Cardiac muscle cell (in vitro differentiated cells and primary cell): ENCODE measurements around the gene TESPA1. TPM values are rescaled to one million over a fixed set of nuclear protein-coding genes. Genes with fewer than 3 reads are reported as not detected.
"Not testable (repeated sequence)": the region's sequence is repeated elsewhere in the genome, so short reads cannot be mapped to it uniquely, and the experiment has no call there.

Experiments used
- DNase-seq, 2 donors: peaks; one replicate each; pipeline versions ENCODE4 v3.0.0 to v3.0.0-alpha.2; 2010 to 2017; ENCODE audit warnings: low read depth in 1 of 2, low spot score in 1 of 2
- H3K27ac ChIP-seq: fragments of 200-600 bp; sonication (generic); 2 replicates; pipeline ENCODE4 v1.5.1; 2016
- H3K27me3 ChIP-seq: fragments of 200-600 bp; sonication (generic); 2 replicates; pipeline ENCODE4 v1.6.0; 2016; ENCODE audit warnings: control low read depth
- H3K36me3 ChIP-seq: fragments of 200-600 bp; sonication (generic); 2 replicates; pipeline ENCODE4 v1.5.1; 2016; ENCODE audit warnings: control low read depth
- H3K4me1 ChIP-seq: fragments of 200-600 bp; sonication (generic); 2 replicates; pipeline ENCODE4 v1.8.1; 2017; ENCODE audit warnings: low read depth, mild to moderate bottlenecking, mixed run types
- H3K4me3 ChIP-seq: fragments of 200-600 bp; sonication (generic); 2 replicates; pipeline ENCODE4 v1.5.1; 2016; ENCODE audit warnings: mild to moderate bottlenecking
- H3K9me3 ChIP-seq: fragments of 200-600 bp; sonication (generic); 2 replicates; pipeline ENCODE4 v1.5.1; 2017; ENCODE audit warnings: low read depth, mild to moderate bottlenecking, control low read depth
- CTCF ChIP-seq: IDR thresholded peaks from 2 replicates; pipeline ENCODE4 v1.5.1; 2012; ENCODE audit warnings: low read depth, mild to moderate bottlenecking, low read length
- polyA plus RNA-seq: library from polyadenylated mRNA; unstranded; fragments of >200 nt; fragmentation: Nextera tagmentation; extraction: Ambion mirVana; gene quantifications from 2 replicates; pipeline ENCODE4 v1.2.1, GENCODE V29; 2016
- total RNA-seq: library from RNA; depleted of rRNA; stranded (reverse); fragments of >200 nt; gene quantifications from 2 replicates; pipeline ENCODE4 v1.2.3, GENCODE V29; 2016

TESPA1 gene
- total and polyA plus RNA-seq, 2 experiments from 2014 or later, result not detected

GRCh38 chr12:54989829-54990228 lies 5.3 kb upstream of the TESPA1 start:
- H3K36me3 ChIP-seq, result no peaks in the 10 kb centered on the region
- DNase-seq, result no peak
- no peaks in the 10 kb centered on the region for H3K9me3 ChIP-seq
- no peaks in the 10 kb centered on the region for H3K27me3 ChIP-seq
- no peak for TF ChIP-seq CTCF
- H3K4me1 ChIP-seq, result no peaks in the 10 kb centered on the region
- H3K27ac ChIP-seq, result no peak overlapping the region
- no peak overlapping the region for H3K4me3 ChIP-seq

- H3K4me1 ChIP-seq, result no peaks in the 10 kb centered on the region
- H3K27me3 ChIP-seq, result no peaks in the 10 kb centered on the region
- no peaks in the 10 kb centered on the region for H3K36me3 ChIP-seq
- peak in 1 of 2 donors; percentile 52 for DNase-seq
- TF ChIP-seq CTCF, result no peak
- no peak overlapping the region for H3K4me3 ChIP-seq
- no peaks in the 10 kb centered on the region for H3K9me3 ChIP-seq
- H3K27ac ChIP-seq, result no peak overlapping the region
Measured at GRCh38 chr12:54988402-54989054, 4.0 kb upstream of the TESPA1 start.

- TF ChIP-seq CTCF, result no peak
- no peaks in the 10 kb centered on the region for H3K4me1 ChIP-seq
- no peaks in the 10 kb centered on the region for H3K36me3 ChIP-seq
- no peak for DNase-seq
- H3K4me3 ChIP-seq, result no peak overlapping the region
- no peak overlapping the region for H3K27ac ChIP-seq
- H3K9me3 ChIP-seq, result no peaks in the 10 kb centered on the region
- H3K27me3 ChIP-seq, result no peaks in the 10 kb centered on the region
Measured at GRCh38 chr12:54987611-54988231, 3.2 kb upstream of the TESPA1 start.

- H3K4me3 ChIP-seq, H3K27me3 ChIP-seq, H3K27ac ChIP-seq, H3K36me3 ChIP-seq, H3K4me1 ChIP-seq, DNase-seq, H3K9me3 ChIP-seq: not testable (repeated sequence)
Measured at GRCh38 chr12:54986773-54987172, 2.2 kb upstream of the TESPA1 start.

- TF ChIP-seq CTCF, result no peak
- H3K36me3 ChIP-seq, result no peaks in the 10 kb centered on the region
- H3K27ac ChIP-seq, result no peak overlapping the region
- no peaks in the 10 kb centered on the region for H3K9me3 ChIP-seq
- no peak for DNase-seq
- H3K4me1 ChIP-seq, result no peaks in the 10 kb centered on the region
- no peaks in the 10 kb centered on the region for H3K27me3 ChIP-seq
- H3K4me3 ChIP-seq, result no peak overlapping the region
Measured at GRCh38 chr12:54983536-54984101, 943 bp downstream of the TESPA1 start.

- Histone ChIP-seq H3K27ac (no peak overlapping the region), H3K4me1 (no peaks in the 10 kb centered on the region), H3K36me3 (no peaks in the 10 kb centered on the region), H3K4me3 (no peak overlapping the region), H3K9me3 (no peaks in the 10 kb centered on the region), H3K27me3 (no peaks in the 10 kb centered on the region)
- no peak for DNase-seq
- TF ChIP-seq CTCF, result no peak
Measured at GRCh38 chr12:54981796-54982195, 2.8 kb downstream of the TESPA1 start.
